ENCODE measurements around the gene PRX. TPM values are rescaled to one million over a fixed set of nuclear protein-coding genes. Genes with fewer than 3 reads are reported as not detected.

PRX gene
- total and polyA plus RNA-seq, 2 of the 13 experiments (the other 11 are each of a cell fraction or from before 2014, with no cell fraction given), result 0.66 TPM

- no peak for TF ChIP-seq ZNF703 (CRISPR knock-in tag; IDR thresholded peaks at IDR 0.05; ENCODE audit: borderline replicate concordance)
- peak; percentile 44 for TF ChIP-seq SRSF1 (optimal IDR thresholded peaks at IDR 0.05; ENCODE audit: low read depth, low read length)
- no peak for TF ChIP-seq ZNF142 (CRISPR knock-in tag; IDR thresholded peaks at IDR 0.05)
- TF ChIP-seq ZNF879 (CRISPR knock-in tag; IDR thresholded peaks at IDR 0.05), result no peak
- TF ChIP-seq ZNF546 (CRISPR knock-in tag; conservative IDR thresholded peaks at IDR 0.05), result no peak
- no peak for TF ChIP-seq CENPT (CRISPR knock-in tag; IDR thresholded peaks at IDR 0.05; ENCODE audit: low read depth)
- 0 out of 2 replicates have a peak, but pooled peaks have one; percentile 27 for TF ChIP-seq HOXD1 (CRISPR knock-in tag; IDR thresholded peaks at IDR 0.05)
- no peak for TF ChIP-seq ZNF550 (CRISPR knock-in tag; IDR thresholded peaks at IDR 0.05; ENCODE audit: borderline replicate concordance)
- no peak for TF ChIP-seq AFF4 (CRISPR knock-in tag; IDR thresholded peaks at IDR 0.05)
- TF ChIP-seq CEBPZ (IDR thresholded peaks at IDR 0.05; ENCODE audit: low read length), result no peak
- no peak; the same call in 1 of the 2 replicates for TF ChIP-seq ISL2 (CRISPR knock-in tag; IDR thresholded peaks at IDR 0.05)
- TF ChIP-seq ZSCAN25 (CRISPR knock-in tag; IDR thresholded peaks at IDR 0.05), result no peak
- TF ChIP-seq MTF1 (CRISPR knock-in tag; IDR thresholded peaks at IDR 0.05), result no peak
- no peak; the same call in 1 of the 2 replicates for TF ChIP-seq KDM5B (CRISPR knock-in tag; IDR thresholded peaks at IDR 0.05; ENCODE audit: borderline replicate concordance)
Measured at GRCh38 chr19:40443131-40443999, 30.2 kb upstream of the PRX start (continued).

Measured in HepG2 (cell line).